GM19023 (cell line): ENCODE results near the gene MMP23B.
A peak's percentile ranks its signal among the peaks of the same experiment; 100 is the strongest.
"Not testable (repeated sequence)": the region's sequence is repeated elsewhere in the genome, so short reads cannot be mapped to it uniquely, and the experiment has no call there.

Source experiments
- ATAC-seq: cut with Tn5 transposase; IDR thresholded peaks from one replicate; pipeline ENCODE4 v1.9.1; 2021; ENCODE audit warnings: mild to moderate bottlenecking, moderate library complexity; ENCODE audit not compliant: unreplicated experiment

The MMP23B gene

GRCh38 chr1:1664318-1664717, 32.3 kb downstream of the MMP23B start:
- ATAC-seq, result not testable (repeated sequence)

DNA sequence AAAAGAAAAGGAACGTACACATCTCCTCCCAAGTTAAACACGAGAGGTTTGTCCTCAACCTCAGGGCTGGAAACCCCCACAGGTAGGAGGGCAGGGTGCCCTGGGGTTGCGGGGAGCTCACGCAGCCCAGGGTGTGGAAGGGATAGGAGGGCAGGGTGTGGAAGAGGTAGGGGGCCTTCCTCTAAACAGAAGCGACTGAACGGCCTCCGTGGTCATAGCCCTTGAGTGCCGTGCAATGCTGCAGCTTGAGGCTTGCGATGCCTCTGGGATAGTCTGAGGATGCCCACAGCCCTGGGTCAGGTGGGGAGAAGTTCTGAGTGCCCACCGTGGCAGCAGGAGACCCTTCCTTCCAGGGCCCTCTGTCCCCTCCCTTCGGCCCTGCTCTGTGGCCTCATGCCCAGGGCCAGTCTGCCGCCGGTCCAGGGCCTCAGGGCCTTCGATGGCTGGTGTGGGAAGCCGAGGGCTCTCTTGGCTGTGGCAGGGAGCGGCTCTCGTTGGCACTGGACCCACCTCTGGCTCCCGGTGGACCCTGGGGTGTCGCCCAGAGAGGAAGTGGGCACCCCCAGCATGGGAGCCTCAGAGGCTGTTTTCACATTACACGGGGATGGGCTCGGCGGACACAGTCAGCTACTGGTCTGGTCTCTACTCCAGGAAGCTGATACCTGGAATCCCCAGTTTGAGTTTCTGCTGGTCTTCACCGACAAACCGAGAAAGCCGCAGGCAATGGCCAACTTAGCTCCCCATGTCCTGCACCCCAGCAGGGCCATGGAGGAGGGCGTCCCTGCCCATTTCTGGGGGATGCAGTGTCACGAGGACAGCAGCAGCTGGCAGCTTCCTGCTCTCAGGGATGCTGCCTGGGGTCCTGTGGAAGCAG, 33.2 kb downstream of the MMP23B start:
- no peak for ATAC-seq

- ATAC-seq, result no peak
Observed at GRCh38 chr1:1665815-1666251, 33.9 kb downstream of the MMP23B start.

- no peak for ATAC-seq
Observed at GRCh38 chr1:1666526-1666925, 34.6 kb downstream of the MMP23B start.

- no peak for ATAC-seq
Observed at GRCh38 chr1:1669468-1670440, 37.8 kb downstream of the MMP23B start.

- no peak for ATAC-seq
Observed at GRCh38 chr1:1670866-1671265, 38.9 kb downstream of the MMP23B start.

GRCh38 chr1:1671365-1672119, 39.6 kb downstream of the MMP23B start:
- ATAC-seq, result no peak

- no peak for ATAC-seq
Observed at GRCh38 chr1:1672181-1672965, 40.4 kb downstream of the MMP23B start.

DNA sequence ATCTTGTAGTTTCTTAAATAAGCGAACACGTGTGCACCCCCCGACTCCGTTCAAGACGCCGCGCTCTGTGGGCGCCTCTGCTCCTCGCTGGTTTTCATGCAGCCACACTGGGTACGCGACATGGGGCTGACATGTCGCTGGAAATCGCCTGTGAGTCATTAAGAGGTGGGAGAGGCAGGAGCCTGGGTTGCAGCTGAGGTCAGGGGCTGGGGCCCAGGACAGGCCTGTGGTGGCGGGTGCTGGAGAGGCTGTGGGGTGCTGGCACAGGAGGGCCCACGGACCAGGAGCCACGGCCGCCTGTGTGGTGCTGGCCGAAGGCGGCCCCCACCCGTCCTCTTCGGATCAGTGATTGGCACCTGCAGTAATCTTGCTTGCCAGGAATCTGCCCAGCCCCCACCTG, 42.8 kb downstream of the MMP23B start:
- ATAC-seq, result not testable (repeated sequence)

GRCh38 chr1:1675218-1675617, 43.2 kb downstream of the MMP23B start:
- ATAC-seq, result not testable (repeated sequence)

DNA sequence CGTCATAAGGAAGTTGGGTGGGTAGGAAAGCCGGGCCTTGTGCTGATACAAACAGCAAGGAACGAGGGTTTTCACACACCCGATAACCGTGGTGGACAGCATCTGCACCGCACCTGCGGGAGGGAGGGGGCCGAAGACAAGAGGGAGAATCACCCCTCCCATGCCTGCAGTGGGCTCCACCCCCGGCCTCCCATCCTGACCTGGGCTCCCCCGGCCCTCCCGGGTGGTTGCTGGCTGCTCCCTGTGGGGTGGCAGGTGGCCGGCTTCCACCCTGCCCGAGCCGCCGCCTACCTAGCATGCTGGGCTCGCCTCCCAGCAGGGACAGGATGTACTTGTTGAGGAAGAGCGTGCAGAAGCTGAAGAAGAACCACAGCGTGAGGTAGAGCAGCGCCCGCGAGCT, 44.1 kb downstream of the MMP23B start:
- not testable (repeated sequence) for ATAC-seq

GRCh38 chr1:1677718-1678580, 46.0 kb downstream of the MMP23B start:
- peak; percentile 59 for ATAC-seq

GRCh38 chr1:1678581-1679380, 46.8 kb downstream of the MMP23B start:
- no peak for ATAC-seq

DNA sequence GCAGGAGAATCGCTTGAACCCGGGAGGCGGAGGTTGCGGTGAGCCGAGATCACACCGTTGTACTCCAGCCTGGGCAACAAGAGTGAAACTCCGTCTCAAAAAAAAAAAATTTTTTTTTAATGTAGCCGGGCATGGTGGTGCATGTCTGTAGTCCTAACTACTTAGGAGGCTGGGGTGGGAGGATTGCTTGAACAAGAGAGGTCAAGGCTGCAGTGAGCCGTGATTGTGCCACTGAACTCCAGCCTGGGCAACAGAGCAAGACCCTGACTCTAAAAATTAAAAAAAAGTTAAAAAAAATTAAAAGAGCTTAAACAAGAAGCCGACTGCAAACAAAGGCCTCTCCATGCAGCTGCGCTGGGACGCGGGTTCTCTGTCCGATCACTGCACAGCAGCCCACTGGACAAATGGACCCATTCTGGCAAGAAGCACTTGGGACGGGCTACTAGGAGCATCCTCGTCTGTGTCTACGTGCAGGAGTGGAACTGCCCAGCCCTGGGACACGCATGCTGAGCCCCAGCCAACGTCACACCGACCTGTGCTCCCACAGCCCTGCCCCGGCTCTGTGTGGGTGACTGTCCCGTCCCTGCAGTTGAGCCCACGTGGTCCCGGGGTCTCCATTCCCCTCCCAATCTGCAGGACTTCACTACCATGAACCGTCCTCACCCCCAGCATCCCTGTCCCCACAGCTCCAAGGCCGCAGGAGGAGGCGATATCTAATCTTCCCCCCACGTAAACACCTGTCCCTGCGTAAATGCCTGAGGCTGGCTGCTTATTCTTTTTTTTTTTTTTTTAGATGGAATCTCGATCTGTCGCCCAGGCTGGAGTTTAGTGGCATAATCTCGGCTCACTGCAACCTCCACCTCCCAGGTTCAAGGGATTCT, 48.3 kb downstream of the MMP23B start:
- ATAC-seq, result no peak

DNA sequence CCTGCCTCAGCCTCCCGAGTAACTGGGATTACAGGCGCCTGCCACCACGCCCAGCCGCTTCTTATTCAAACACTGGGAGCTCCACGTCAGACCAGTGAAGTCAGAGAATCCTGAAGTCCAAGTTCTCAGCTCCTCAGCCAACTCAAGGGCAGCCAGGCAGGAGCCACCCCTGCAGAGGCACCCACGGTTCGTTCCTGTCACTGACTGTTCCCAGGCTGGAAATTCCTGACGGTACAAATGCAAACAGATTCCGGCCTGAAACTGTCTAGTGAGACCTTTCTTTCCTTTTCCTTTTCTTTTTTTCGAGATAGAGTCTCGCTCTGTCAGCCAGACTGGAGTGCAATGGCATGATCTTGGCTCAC, 48.9 kb downstream of the MMP23B start:
- no peak for ATAC-seq

- no peak for ATAC-seq
Observed at GRCh38 chr1:1683104-1683905, 51.3 kb downstream of the MMP23B start.
